ENCODE results near the gene ACTR1A.

GRCh38 chr10:102499356-102499755 lies 3.2 kb downstream of the ACTR1A start:
- TF ChIP-seq CTCF (conservative IDR thresholded peaks at IDR 0.05) (no peak), ZFX (IDR thresholded peaks at IDR 0.05) (no peak)
